GM12872 (cell line): Measurements from ENCODE around the gene GIGYF2.

Experiments
- TF ChIP-seq, protein P1 (sequence below): IDR thresholded peaks from 3 replicates; pipeline ENCODE4 v1.5.1; 2011; ENCODE audit warnings: low read depth, mild to moderate bottlenecking, low read length, moderate library complexity; ENCODE audit not compliant: insufficient read depth

Gene GIGYF2

DNA sequence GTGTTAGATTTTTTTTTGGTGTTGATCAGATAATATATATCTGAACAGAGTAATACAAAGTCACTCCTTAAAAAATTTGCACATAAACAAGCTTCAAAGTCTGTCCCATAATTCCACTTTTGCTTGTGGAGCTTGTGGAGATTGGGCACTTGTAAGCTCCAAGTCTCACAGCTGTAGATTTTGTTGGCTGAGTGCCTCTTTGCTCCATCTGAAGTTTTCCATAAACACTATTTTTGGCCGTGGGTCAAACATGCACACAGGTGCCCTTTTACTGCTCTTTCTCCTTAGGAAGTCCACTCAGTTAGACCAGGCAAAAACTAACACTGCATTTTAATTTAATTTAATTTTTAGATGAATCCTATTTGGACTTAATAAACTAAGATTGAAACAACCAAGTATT lies 82.8 kb downstream of the GIGYF2 start:
- TF ChIP-seq, protein P1, sequence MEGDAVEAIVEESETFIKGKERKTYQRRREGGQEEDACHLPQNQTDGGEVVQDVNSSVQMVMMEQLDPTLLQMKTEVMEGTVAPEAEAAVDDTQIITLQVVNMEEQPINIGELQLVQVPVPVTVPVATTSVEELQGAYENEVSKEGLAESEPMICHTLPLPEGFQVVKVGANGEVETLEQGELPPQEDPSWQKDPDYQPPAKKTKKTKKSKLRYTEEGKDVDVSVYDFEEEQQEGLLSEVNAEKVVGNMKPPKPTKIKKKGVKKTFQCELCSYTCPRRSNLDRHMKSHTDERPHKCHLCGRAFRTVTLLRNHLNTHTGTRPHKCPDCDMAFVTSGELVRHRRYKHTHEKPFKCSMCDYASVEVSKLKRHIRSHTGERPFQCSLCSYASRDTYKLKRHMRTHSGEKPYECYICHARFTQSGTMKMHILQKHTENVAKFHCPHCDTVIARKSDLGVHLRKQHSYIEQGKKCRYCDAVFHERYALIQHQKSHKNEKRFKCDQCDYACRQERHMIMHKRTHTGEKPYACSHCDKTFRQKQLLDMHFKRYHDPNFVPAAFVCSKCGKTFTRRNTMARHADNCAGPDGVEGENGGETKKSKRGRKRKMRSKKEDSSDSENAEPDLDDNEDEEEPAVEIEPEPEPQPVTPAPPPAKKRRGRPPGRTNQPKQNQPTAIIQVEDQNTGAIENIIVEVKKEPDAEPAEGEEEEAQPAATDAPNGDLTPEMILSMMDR = no peak

DNA sequence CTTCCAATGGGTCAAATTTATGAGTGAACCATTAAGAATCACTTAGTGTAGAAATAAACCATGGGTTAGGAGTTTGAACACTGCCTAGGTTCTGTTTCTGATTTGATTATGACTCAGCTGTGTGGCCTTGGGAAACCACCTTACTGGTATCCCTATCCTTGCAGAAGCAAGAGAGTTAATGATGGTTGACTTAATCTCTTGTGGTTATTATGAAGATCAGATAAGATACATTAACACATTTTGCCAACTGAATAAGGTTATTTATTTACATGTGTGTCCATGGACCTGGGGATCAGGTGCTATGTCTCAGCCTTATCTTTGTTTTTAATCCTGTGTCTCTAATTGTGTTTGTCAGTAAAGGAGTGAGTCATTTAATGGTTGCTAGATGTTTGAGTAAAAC lies 84.6 kb downstream of the GIGYF2 start:
- TF ChIP-seq, protein P1 = no peak

DNA sequence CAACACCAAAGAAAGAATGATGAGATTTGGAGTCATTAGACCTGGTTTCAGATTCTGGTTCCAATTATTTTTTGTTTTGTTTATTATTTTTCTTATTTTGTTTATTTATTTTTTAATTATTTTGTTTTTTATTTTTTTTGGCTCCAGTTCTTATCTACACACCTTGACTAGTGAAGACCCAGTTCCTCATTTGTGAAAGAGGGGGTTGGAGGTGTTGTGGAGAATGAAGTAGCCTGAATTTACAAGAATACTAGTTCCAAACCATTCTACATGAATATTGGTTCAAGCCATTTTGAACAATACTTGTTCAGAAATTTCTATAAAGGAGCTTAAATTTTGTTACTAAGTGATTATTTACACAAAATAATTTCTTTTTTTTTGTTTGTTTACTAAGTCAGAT lies 86.1 kb downstream of the GIGYF2 start:
- TF ChIP-seq, protein P1 = no peak

DNA sequence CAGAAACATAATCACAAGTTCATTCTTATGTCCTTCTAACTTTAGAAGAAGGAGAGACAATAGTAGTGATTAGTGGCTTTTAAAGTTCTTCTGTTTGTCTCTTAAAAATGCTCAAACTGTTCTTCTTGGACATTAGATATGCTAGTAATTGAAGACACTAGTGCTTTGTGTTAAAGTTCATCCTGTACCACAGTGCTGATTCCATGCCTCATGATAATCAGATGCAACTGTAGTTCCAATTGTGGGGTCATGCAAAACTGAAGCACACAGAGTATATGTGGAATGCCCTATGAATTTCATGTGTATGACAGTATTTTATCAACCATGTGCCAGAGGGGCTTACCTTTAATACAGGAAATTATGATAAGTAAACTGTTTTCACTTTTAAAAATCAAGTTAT lies 90.7 kb downstream of the GIGYF2 start:
- TF ChIP-seq, protein P1 = no peak

DNA sequence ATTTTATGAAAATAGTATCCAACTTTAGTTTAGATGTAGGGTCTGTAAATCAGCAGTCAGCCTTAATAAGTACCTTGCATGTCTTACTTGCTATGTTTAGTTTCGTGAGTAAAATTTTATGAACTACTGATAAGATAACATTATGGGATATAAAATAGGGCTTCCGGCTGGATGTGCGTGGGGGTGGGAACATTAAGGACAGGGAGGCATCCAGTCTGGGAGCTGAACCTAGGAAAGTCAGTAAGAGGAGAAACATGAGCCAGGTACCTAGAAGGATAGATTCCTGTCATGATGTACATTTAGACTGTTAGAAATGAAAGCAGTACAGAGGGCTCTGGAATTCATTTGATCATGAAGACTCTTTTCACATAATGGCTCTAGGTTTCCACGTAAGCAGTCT lies 92.0 kb downstream of the GIGYF2 start:
- TF ChIP-seq, protein P1 = no peak

DNA sequence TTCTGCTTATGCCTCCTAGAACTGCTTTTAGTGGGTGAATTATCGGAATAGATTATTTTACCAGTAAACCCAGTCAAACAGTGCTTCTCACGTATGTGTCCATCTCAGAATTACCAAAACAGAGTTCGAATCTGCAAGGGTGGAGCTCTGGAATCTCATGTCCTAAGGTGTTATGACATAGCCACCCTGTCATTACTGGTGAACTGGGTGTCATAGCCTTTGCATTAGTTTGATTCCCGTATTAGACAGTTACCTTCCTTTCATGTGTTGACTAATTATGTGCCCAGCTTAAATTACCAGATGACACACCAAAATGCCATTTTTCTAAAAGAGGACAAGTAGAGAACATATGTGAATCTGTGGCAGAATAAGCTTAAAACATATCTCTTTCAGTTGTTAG lies 94.4 kb downstream of the GIGYF2 start:
- TF ChIP-seq, protein P1 = no peak

DNA sequence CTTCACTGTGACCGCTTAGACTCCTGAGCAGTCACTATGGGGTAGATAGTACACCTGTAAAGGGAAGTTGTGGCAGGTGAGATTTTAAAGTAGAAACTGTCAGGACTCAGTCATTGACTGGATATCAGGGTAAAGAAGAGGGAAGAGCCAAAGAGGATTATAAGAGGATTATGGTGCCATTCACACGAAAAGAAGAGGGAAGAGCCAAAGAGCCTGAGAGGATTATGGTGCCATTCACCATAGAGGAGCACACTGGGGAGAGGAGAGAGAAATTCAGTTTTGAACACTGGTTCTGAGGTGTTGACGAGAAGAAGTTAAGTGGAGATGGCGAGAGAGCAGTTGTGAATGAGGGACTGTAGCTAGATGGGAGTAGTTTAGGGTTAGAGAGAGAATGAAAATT lies 96.1 kb downstream of the GIGYF2 start:
- TF ChIP-seq, protein P1 = no peak

DNA sequence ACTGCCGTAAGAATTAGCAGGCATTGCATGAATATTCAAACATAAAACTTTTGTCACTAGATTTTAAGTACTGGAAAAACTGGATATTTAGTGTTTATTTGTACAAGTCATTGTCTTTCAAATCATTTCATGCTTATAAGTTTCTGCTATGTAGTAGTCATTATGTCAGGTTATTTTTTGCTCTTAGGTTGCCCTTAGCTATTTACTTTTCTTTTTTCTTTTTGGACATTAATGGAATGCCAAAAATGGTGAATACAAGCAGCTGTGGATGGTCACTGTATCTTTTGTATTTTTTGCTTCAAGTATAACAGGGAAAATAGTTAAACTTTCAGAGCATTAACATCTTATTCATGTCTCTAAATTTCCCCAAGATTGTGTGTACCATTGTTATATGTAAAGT lies 97.8 kb downstream of the GIGYF2 start:
- TF ChIP-seq, protein P1 = no peak
